K562 (cell line): ENCODE measurements around the gene LRFN4. TPM values are rescaled to one million over a fixed set of nuclear protein-coding genes. Genes with fewer than 3 reads are reported as not detected.

ENCODE experiments used
- ESRRA ChIP-seq: fragments of 450-650 bp; IDR thresholded peaks from 2 replicates; pipeline ENCODE4 v1.6.1; 2014; ENCODE audit warnings: low read depth, mild to moderate bottlenecking, moderate library complexity, borderline replicate concordance
- JUND ChIP-seq, 2 experiments: IDR thresholded peaks; 2 replicates in 1 of 2; 3 replicates in 1 of 2; pipeline ENCODE4 v1.6.1; 2011; ENCODE audit warnings: borderline replicate concordance in 2 of 2, low read depth in 2 of 2, low read length in 2 of 2, improper control_type of control experiment in 1 of 2, missing biosample characterization in 1 of 2, missing genetic modification characterization in 1 of 2, missing genetic modification reagents in 1 of 2
- POLR2B ChIP-seq: fragments of 450-650 bp; IDR thresholded peaks from 2 replicates; pipeline ENCODE4 v1.6.1; 2018; ENCODE audit warnings: low read depth; ENCODE audit not compliant: partially characterized antibody
- PPARD ChIP-seq: fragments of 250-450 bp; sonication (Bioruptor Pico); IDR thresholded peaks from 2 replicates; pipeline ENCODE4 v1.8.0; 2022; ENCODE audit warnings: inconsistent platforms, mild to moderate bottlenecking, moderate library complexity
- SMARCA4 ChIP-seq: fragments of 450-650 bp; IDR thresholded peaks from 2 replicates; pipeline ENCODE4 v1.6.1; 2016
- ZFP36 ChIP-seq: fragments of 150-350 bp; IDR thresholded peaks from 2 replicates; pipeline ENCODE4 v1.6.1; 2018; ENCODE audit warnings: low read length, low read depth; ENCODE audit not compliant: partially characterized antibody
- ZKSCAN8 ChIP-seq: fragments of 200-800 bp; sonication (Bioruptor generic); IDR thresholded peaks from 2 replicates; pipeline ENCODE4 v1.6.1; 2016; ENCODE audit warnings: missing genetic modification characterization, missing compliant biosample characterization
- ZNF589 ChIP-seq: fragments of 200-800 bp; sonication (Bioruptor generic); IDR thresholded peaks from 2 replicates; pipeline ENCODE4 v1.6.1; 2016; ENCODE audit warnings: low read depth, missing genetic modification characterization, missing compliant biosample characterization
- polyA plus RNA-seq, 8 experiments: library from polyadenylated mRNA; depleted of rRNA in 4 of 8; stranded (reverse) in 5 of 8; unstranded in 3 of 8; fragments of >200 nt; fragmentation: Nextera tagmentation in 2 of 8; fragmentation: Illumina TruSeq in 1 of 8; extraction: Ambion mirVana in 2 of 8; extraction: Trizol in 1 of 8; gene quantifications; 2 replicates each; pipeline versions ENCODE4 v1.2.1 to v1.2.3, GENCODE V29; 2011 to 2014; ENCODE audit warnings: inconsistent platforms in 1 of 8, missing spikeins in 1 of 8
- total RNA-seq, 7 experiments: library from RNA; depleted of rRNA in 6 of 7; stranded (reverse); fragments of >200 nt in 6 of 7; fragmentation: Illumina TruSeq in 2 of 7; extraction: Trizol in 2 of 7; gene quantifications; 2 replicates each; pipeline versions ENCODE4 v1.2.1 to v1.2.3, GENCODE V29; 2011 to 2021; ENCODE audit warnings: low replicate concordance in 1 of 7
- TF ChIP-seq, protein P1 (sequence below): IDR thresholded peaks from 3 replicates; pipeline ENCODE4 v1.6.1; 2011; ENCODE audit warnings: borderline replicate concordance, mild to moderate bottlenecking, moderate library complexity; ENCODE audit not compliant: insufficient read length; ENCODE audit errors: extremely low read depth
- TF ChIP-seq, protein P2 (sequence below): fragments of 450-650 bp; formaldehyde crosslinking; IDR thresholded peaks from 2 replicates; pipeline ENCODE4 v1.4.0; 2020; ENCODE audit warnings: mild to moderate bottlenecking, moderate library complexity
- TF ChIP-seq, protein P3 (sequence below), 2 experiments: fragments of 450-650 bp; IDR thresholded peaks; 2 replicates each; pipeline ENCODE4 v1.6.1; 2016; ENCODE audit warnings: mild to moderate bottlenecking in 2 of 2, borderline replicate concordance in 1 of 2, low read depth in 1 of 2, moderate library complexity in 1 of 2

The LRFN4 gene
- total and polyA plus RNA-seq, 9 of the 15 experiments (the other 6 are each of a cell fraction or from before 2014, with no cell fraction given): 0.10 to 60.1 (median 6.7) TPM

DNA sequence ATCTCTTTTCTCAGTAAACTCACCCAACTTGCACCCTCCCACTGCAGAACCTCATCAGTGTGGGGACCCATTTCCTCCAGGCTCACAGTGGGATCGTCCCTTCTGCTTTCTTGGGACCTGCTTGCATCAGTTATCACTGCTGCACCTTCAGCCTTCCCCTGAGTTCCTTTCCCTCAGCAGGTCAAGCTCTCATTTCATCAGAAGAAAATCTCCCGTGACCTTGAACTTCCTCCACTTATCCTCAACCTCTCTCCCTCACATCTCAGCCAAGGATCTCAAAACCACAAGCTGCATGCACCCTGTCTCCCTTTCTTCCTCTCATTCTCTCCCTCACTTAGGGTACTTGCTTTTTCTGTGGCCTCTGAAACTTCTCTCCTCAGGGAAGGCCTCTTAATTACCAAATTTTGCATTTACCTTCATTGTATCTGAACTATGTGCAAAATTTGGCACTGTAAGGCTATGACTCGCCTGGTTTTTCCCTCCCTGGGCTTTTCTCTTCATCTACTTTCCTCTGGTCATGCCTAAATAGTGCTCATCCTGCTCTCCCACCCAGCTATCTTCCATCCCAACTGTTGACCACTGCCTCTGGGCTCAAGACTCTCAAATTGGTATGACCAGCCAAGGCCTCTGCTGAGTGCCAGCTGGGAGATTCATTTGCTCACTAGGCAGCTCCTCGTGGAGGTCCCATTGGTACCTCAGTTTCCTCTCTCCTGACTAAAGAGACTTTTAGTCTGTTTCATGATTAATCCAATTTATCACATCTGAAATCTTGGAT lies 16.4 kb upstream of the LRFN4 start (continued):
- TF ChIP-seq POLR2B (peak; percentile 38), ESRRA (peak; percentile 100), ZNF589 (CRISPR knock-in tag) (no peak), SMARCA4 (0 out of 2 replicates have a peak, but pooled peaks have one; percentile 19), ZFP36 (no peak), JUND (IDR thresholded peaks at IDR 0.05; ENCODE audit: borderline replicate concordance, low read depth, low read length) (peak; percentile 18; the same call in 1 of the 2 replicates), JUND (tag; IDR thresholded peaks at IDR 0.05; ENCODE audit: borderline replicate concordance, low read depth, low read length) (no peak), PPARD (CRISPR knock-in tag) (no peak), ZKSCAN8 (CRISPR knock-in tag) (no peak)
- TF ChIP-seq, protein P1, sequence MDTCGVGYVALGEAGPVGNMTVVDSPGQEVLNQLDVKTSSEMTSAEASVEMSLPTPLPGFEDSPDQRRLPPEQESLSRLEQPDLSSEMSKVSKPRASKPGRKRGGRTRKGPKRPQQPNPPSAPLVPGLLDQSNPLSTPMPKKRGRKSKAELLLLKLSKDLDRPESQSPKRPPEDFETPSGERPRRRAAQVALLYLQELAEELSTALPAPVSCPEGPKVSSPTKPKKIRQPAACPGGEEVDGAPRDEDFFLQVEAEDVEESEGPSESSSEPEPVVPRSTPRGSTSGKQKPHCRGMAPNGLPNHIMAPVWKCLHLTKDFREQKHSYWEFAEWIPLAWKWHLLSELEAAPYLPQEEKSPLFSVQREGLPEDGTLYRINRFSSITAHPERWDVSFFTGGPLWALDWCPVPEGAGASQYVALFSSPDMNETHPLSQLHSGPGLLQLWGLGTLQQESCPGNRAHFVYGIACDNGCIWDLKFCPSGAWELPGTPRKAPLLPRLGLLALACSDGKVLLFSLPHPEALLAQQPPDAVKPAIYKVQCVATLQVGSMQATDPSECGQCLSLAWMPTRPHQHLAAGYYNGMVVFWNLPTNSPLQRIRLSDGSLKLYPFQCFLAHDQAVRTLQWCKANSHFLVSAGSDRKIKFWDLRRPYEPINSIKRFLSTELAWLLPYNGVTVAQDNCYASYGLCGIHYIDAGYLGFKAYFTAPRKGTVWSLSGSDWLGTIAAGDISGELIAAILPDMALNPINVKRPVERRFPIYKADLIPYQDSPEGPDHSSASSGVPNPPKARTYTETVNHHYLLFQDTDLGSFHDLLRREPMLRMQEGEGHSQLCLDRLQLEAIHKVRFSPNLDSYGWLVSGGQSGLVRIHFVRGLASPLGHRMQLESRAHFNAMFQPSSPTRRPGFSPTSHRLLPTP: no peak
- TF ChIP-seq, protein P2, sequence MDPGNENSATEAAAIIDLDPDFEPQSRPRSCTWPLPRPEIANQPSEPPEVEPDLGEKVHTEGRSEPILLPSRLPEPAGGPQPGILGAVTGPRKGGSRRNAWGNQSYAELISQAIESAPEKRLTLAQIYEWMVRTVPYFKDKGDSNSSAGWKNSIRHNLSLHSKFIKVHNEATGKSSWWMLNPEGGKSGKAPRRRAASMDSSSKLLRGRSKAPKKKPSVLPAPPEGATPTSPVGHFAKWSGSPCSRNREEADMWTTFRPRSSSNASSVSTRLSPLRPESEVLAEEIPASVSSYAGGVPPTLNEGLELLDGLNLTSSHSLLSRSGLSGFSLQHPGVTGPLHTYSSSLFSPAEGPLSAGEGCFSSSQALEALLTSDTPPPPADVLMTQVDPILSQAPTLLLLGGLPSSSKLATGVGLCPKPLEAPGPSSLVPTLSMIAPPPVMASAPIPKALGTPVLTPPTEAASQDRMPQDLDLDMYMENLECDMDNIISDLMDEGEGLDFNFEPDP (CRISPR knock-in tag): no peak
- TF ChIP-seq, protein P3, sequence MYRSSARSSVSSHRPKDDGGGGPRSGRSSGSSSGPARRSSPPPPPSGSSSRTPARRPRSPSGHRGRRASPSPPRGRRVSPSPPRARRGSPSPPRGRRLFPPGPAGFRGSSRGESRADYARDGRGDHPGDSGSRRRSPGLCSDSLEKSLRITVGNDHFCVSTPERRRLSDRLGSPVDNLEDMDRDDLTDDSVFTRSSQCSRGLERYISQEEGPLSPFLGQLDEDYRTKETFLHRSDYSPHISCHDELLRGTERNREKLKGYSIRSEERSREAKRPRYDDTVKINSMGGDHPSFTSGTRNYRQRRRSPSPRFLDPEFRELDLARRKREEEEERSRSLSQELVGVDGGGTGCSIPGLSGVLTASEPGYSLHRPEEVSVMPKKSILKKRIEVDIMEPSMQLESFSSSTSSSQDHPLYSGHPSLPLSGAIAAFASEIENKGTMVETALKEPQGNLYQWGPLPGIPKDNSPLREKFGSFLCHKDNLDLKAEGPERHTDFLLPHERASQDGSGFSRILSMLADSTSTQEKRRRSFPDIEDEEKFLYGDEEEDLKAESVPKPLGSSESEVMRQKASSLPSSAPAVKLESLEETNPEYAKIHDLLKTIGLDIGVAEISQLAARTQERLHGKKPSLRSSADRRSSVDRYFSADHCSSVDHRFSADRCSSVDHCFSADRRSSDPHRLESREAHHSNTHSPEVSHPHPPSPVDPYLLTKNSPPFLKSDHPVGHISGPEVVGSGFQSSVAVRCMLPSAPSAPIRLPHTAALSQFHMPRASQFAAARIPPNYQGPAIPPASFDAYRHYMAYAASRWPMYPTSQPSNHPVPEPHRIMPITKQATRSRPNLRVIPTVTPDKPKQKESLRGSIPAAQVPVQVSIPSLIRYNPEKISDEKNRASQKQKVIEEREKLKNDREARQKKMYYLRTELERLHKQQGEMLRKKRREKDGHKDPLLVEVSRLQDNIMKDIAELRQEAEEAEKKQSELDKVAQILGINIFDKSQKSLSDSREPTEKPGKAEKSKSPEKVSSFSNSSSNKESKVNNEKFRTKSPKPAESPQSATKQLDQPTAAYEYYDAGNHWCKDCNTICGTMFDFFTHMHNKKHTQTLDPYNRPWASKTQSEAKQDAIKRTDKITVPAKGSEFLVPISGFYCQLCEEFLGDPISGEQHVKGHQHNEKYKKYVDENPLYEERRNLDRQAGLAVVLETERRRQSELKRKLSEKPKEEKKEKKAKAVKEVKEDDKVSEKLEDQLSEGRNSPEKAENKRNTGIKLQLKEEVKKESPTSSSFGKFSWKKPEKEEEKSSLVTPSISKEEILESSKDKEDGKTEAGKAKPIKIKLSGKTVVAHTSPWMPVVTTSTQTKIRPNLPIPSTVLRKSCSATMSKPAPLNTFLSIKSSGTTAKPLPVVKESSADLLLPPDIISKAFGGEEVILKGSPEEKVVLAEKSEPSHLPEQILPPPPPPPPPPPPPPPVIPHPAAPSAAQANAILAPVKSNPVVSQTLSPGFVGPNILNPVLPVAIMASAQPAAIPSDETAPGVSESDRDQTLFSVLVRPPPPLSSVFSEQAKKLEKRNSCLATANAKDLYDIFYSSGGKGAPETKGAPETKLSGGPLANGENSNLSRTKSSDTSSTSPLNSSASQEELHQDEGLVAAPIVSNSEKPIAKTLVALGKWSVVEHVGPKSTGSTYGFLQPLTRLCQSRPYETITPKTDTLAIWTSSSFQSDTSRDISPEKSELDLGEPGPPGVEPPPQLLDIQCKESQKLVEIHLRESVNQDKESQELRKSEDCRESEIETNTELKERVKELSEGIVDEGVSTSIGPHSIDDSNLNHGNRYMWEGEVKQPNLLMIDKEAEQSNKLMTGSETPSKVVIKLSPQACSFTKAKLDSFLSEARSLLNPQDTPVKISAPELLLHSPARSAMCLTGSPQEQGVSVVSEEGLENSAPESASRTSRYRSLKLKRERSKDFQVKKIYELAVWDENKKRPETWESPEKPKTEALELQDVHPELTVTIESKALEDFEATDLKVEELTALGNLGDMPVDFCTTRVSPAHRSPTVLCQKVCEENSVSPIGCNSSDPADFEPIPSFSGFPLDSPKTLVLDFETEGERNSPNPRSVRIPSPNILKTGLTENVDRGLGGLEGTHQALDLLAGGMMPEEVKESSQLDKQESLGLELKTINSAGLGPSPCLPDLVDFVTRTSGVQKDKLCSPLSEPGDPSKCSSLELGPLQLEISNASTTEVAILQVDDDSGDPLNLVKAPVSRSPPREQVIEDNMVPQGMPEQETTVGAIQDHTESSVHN (IDR thresholded peaks at IDR 0.05; ENCODE audit: borderline replicate concordance in 1 of 2, low read depth in 1 of 2): no peak
